OCI-LY1 (cell line): ENCODE measurements around the gene MB.

Source experiments
- CTCF ChIP-seq: fragments of 200-600 bp; sonication (generic), shearing (Covaris generic); IDR thresholded peaks from 2 replicates; pipeline ENCODE4 v1.5.1; 2017; ENCODE audit warnings: mild to moderate bottlenecking, antibody characterized with exemption, low read length, moderate library complexity, mixed read lengths
- EZH2 ChIP-seq: fragments of 200-600 bp; sonication (generic), shearing (Covaris generic); IDR thresholded peaks from 2 replicates; pipeline ENCODE4 v1.8.0; 2017; ENCODE audit warnings: borderline replicate concordance, mixed run types, mild to moderate bottlenecking, antibody characterized with exemption, low read length, moderate library complexity, mixed read lengths

GRCh38 chr22:35593071-35593890, 23.8 kb downstream of the MB start:
- TF ChIP-seq CTCF: no peak
- no peak for TF ChIP-seq EZH2
